MCF 10A (cell line): ENCODE measurements around the gene AKIRIN1. TPM values are rescaled to one million over a fixed set of nuclear protein-coding genes. Genes with fewer than 3 reads are reported as not detected.
A peak's percentile ranks its signal among the peaks of the same experiment; 100 is the strongest.

Source experiments
- Bru-seq: library from RNA; stranded (reverse); fragments of 400-500 nt; gene quantifications from one replicate; lab custom pipeline; 2021; lab: Mats Ljungman, UMichigan
- BruChase-seq, 2 experiments: library from RNA; stranded (reverse); fragments of 400-500 nt; gene quantifications; one replicate each; lab custom pipeline; 2021; lab: Mats Ljungman, UMichigan
- BruUV-seq: library from RNA; stranded (reverse); fragments of 400-500 nt; replicated peaks from 2 replicates; lab custom pipeline; 2021; lab: Mats Ljungman, UMichigan
- CTCF ChIA-PET: fragments of 300-600 bp; sonication (Branson Sonifier 250); formaldehyde crosslinking; extraction: SDS; loops from one replicate; lab custom pipeline; 2021; ENCODE audit warnings: antibody characterized with exemption, inconsistent platforms; lab: Yijun Ruan, JAX
- POLR2A ChIA-PET: fragments of 300-600, 350-650 bp; sonication (Branson Sonifier 250); formaldehyde crosslinking; extraction: SDS; loops from one replicate; lab custom pipeline; 2020; ENCODE audit warnings: antibody characterized with exemption, inconsistent platforms; lab: Yijun Ruan, JAX
- DNase-seq: peaks from one replicate; pipeline ENCODE4 v3.0.0-alpha.2; 2018; ENCODE audit not compliant: unreplicated experiment
- H3K27ac Mint-ChIP-seq: one replicate; pipeline ENCODE4 v1.8.0; 2022; ENCODE audit warnings: mild to moderate bottlenecking, low read depth, mixed read lengths; ENCODE audit not compliant: unreplicated experiment
- H3K27me3 Mint-ChIP-seq: one replicate; pipeline ENCODE4 v1.8.0; 2022; ENCODE audit warnings: mixed read lengths; ENCODE audit not compliant: insufficient read depth, unreplicated experiment
- H3K36me3 Mint-ChIP-seq: one replicate; pipeline ENCODE4 v1.8.0; 2022; ENCODE audit warnings: mild to moderate bottlenecking, moderate library complexity, mixed read lengths; ENCODE audit not compliant: insufficient read depth, unreplicated experiment
- H3K4me1 Mint-ChIP-seq: one replicate; pipeline ENCODE4 v1.8.0; 2022; ENCODE audit warnings: mixed read lengths; ENCODE audit not compliant: insufficient read depth, unreplicated experiment
- H3K4me3 Mint-ChIP-seq: one replicate; pipeline ENCODE4 v1.8.0; 2022; ENCODE audit warnings: mild to moderate bottlenecking, moderate library complexity, mixed read lengths; ENCODE audit not compliant: unreplicated experiment
- H3K9me3 Mint-ChIP-seq: one replicate; pipeline ENCODE4 v1.8.0; 2022; ENCODE audit warnings: mixed read lengths; ENCODE audit not compliant: unreplicated experiment
- intact Hi-C: fragments of 100-400 bp; cut with micrococcal nuclease; formaldehyde crosslinking; loops from 2 replicates; pipeline ENCODE4 v1.14.1; 2022
- long read RNA-seq: library from polyadenylated mRNA; stranded (forward); transcript quantifications from one replicate; pipeline ENCODE4 v2.0.0, GENCODE V29; 2022
- total RNA-seq: library from RNA; stranded (reverse); gene quantifications from 2 replicates; pipeline ENCODE4 v1.2.3, GENCODE V29; 2022
- TF ChIP-seq, protein P1 (sequence below): fragments of 200-600 bp; IDR thresholded peaks from one replicate; pipeline ENCODE4 v1.8.0; 2022; ENCODE audit warnings: antibody characterized with exemption, mild to moderate bottlenecking; ENCODE audit not compliant: unreplicated experiment

Gene AKIRIN1, protein sequence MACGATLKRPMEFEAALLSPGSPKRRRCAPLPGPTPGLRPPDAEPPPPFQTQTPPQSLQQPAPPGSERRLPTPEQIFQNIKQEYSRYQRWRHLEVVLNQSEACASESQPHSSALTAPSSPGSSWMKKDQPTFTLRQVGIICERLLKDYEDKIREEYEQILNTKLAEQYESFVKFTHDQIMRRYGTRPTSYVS
- total RNA-seq (59.0 and 63.7 TPM in 2 replicates), Bru-seq, nascent RNA (percentile 92 among the genes with signal in this experiment), BruChase-seq, experiment 1, labeled RNA remaining after a 6-hour chase (percentile 96 among the genes with signal in this experiment), BruChase-seq, experiment 2, labeled RNA remaining after a 2-hour chase (percentile 97 among the genes with signal in this experiment)
- long read RNA-seq, transcript AKIRIN1-203 (4 exons, 1,243 nt): minor isoform, 7 of 406 reads
- long read RNA-seq, transcript AKIRIN1-202 (5 exons, 2,741 nt): major isoform, 384 of 406 reads
- long read RNA-seq, partial matches to known transcripts: 11 of 406 reads
- long read RNA-seq, other reads (novel, unspliced or antisense): 3 of 406 reads

DNA sequence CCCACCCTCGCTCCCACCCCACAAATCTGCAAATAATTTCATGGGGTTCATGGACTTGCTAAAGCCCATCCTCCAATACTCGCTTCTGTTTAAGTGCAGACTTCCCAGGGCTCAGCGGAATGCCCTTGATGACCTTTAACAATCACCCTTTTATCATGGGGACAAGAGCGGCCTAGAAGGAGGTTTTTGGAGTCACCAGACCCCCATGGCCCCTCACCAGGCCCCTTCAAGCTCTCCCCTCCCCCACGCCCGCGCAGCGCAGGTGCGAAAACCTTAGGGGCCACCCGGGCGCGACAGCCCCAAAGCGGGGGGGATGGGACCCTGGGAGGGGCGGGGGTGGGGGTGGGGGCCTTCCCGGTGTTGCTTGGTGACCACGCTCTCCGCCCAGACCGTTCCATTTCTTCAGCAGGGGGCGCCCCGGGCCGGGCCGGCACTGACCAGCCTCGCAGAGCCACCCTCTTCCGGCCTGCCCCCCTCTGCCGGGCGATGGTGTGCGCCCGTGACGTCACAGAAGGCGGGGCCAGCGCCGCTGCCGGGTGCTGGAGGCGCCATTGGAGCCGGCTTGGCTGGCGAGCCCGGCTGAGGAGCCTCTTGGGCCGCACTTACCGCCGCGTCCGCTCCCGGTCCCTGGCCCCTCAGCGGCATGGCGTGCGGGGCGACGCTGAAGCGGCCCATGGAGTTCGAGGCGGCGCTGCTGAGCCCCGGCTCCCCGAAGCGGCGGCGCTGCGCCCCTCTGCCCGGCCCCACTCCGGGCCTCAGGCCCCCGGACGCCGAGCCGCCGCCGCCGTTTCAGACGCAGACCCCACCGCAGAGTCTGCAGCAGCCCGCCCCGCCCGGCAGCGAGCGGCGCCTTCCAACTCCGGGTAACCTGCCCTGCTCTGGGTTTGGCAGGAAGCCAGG, at the start of gene AKIRIN1:
Gene AKIRIN1, plus strand, starts transcription at position 539 of the 900 bp plus-strand sequence. Its CDS starts 105 bp downstream, at position 644.
- Mint-ChIP-seq H3K27ac (peak within 1 kb of the TSS; percentile 76), H3K9me3 (no peaks in the 10 kb centered on the region), H3K36me3 (peaks cover 22% of the 10 kb centered on the region), H3K4me1 (peaks cover 21% of the 10 kb centered on the region), H3K4me3 (peak within 1 kb of the TSS; percentile 79), H3K27me3 (no peaks in the 10 kb centered on the region)
- intact Hi-C loops: loop anchor here (1.0 kb wide), 1 partner anchor 35 kb away; the partner anchor contains the start of gene NDUFS5
- peak; percentile 92 for DNase-seq
- TF ChIP-seq, protein P1, sequence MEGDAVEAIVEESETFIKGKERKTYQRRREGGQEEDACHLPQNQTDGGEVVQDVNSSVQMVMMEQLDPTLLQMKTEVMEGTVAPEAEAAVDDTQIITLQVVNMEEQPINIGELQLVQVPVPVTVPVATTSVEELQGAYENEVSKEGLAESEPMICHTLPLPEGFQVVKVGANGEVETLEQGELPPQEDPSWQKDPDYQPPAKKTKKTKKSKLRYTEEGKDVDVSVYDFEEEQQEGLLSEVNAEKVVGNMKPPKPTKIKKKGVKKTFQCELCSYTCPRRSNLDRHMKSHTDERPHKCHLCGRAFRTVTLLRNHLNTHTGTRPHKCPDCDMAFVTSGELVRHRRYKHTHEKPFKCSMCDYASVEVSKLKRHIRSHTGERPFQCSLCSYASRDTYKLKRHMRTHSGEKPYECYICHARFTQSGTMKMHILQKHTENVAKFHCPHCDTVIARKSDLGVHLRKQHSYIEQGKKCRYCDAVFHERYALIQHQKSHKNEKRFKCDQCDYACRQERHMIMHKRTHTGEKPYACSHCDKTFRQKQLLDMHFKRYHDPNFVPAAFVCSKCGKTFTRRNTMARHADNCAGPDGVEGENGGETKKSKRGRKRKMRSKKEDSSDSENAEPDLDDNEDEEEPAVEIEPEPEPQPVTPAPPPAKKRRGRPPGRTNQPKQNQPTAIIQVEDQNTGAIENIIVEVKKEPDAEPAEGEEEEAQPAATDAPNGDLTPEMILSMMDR: no peak
- no TSS peak for BruUV-seq
- POLR2A ChIA-PET: interaction anchor here (0.5 to 2.0 kb wide), 10 partner anchors 8 to 132 kb away, joined by 3 to 16 read pairs (median 4); partner anchors contain the start of genes MYCBP, NDUFS5 and RHBDL2
- CTCF ChIA-PET: interaction anchor here (0.5 kb wide), 1 partner anchor 44 kb away, joined by 3 read pairs; no protein-coding TSS in a partner anchor

DNA sequence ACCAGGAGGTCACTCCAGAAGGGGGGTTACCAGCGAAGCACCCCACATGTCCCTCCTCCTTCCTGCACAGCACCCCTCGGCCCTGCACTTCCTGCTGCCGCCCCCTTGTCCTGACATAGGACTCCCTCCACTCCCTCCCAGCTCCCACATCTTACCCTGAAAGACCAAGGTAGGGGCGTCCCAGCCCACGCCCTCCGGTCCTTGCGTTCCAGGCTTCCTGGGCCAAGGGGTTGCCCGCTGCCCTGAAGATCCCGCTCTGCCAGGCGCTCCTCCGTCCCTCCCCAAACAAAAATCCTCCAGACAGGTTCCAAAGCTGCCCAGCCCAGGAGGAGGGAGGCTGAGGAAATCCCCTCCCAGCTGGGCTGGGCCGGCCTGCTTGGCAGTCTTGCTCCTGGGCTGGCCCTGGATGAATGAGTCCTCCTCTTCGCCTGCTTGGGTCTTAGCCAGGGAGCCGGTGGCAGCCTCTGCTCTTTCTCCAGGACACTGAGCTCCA, 49.5 kb upstream of the AKIRIN1 start, which contains the start of gene RHBDL2:
Gene RHBDL2, minus strand, starts transcription at position 304 of the 493 bp plus-strand sequence. CDS start 22,618 bp downstream, outside the sequence.
- peak within 1 kb of the TSS; percentile 91 for H3K4me3 Mint-ChIP-seq
- H3K27me3 Mint-ChIP-seq: no peaks in the 10 kb centered on the region
- BruUV-seq: no TSS peak
- POLR2A ChIA-PET: interaction anchor here (0.6 to 2.1 kb wide), 7 partner anchors 10 to 91 kb away, joined by 3 to 8 read pairs (median 4); partner anchors contain the start of genes MYCBP, NDUFS5 and RRAGC
- peak within 1 kb of the TSS; percentile 60 for H3K27ac Mint-ChIP-seq
- TF ChIP-seq, protein P1: no peak
- intact Hi-C loops: loop anchor here (1.0 to 5.0 kb wide), 2 partner anchors 68 to 86 kb away; partner anchors contain the start of genes MYCBP and NDUFS5
- peaks cover 6% of the 10 kb centered on the region for H3K36me3 Mint-ChIP-seq
- CTCF ChIA-PET: interaction anchor here (0.8 to 1.0 kb wide), 2 partner anchors 20 to 30 kb away, joined by 3 read pairs; no protein-coding TSS in a partner anchor
- DNase-seq: peak; percentile 84
- H3K9me3 Mint-ChIP-seq: no peaks in the 10 kb centered on the region
- peaks cover 15% of the 10 kb centered on the region for H3K4me1 Mint-ChIP-seq

DNA sequence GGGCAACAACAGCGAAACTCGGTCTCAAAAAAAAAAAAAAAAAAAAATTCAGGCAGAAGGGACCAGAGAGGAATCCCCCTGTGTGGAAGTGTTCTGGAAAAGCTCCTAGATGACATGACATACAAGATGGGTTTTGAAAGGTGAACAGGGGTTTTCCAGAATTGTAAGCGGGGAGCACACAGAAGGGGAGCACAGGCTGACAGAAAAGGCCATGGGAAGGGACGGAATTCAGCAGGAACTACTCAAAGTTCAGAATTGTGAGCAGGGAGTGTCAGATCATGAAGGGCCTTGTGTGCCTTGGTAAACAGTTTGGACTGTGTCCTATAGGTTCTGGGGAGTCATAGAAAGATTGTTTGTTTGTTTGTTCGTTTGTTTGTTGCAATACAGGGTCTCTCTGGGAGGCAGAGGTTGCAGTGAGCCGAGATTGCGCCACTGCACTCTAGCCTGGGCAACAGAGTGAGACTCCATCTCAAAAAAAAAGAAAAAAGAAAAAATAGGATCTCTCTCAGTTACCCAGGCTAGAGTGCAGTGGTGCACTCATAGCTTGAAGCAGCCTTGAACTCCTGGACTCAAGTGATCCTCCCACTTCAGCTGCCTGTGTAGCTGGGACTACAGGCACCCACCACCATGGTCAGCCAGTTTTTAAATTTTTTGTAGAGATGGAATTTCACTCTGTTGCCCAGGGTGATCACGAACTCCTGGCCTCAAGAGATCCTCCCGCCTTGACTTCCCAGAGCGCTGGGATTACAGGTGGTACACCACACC, 48.2 kb upstream of the AKIRIN1 start:
- no peaks in the 10 kb centered on the region for H3K27me3 Mint-ChIP-seq
- H3K27ac Mint-ChIP-seq: no peak overlapping the region
- POLR2A ChIA-PET: interaction anchor here (1.2 to 2.1 kb wide), 2 partner anchors 50 to 84 kb away, joined by 8 read pairs; partner anchors contain the start of gene NDUFS5
- no peaks in the 10 kb centered on the region for H3K9me3 Mint-ChIP-seq
- DNase-seq: no peak
- no peak overlapping the region for H3K4me3 Mint-ChIP-seq
- H3K4me1 Mint-ChIP-seq: peaks cover 15% of the 10 kb centered on the region
- TF ChIP-seq, protein P1: no peak
- peaks cover 6% of the 10 kb centered on the region for H3K36me3 Mint-ChIP-seq
- no TSS peak for BruUV-seq
- intact Hi-C loops: loop anchor here (5.0 kb wide), 1 partner anchor 84 kb away; the partner anchor contains the start of gene NDUFS5
- CTCF ChIA-PET: interaction anchor here (0.6 kb wide), 1 partner anchor 39 kb away, joined by 3 read pairs; no protein-coding TSS in a partner anchor
